GM18507 (cell line): ENCODE results near the gene HEPACAM.
"Not testable (repeated sequence)": the region's sequence is repeated elsewhere in the genome, so short reads cannot be mapped to it uniquely, and the experiment has no call there.

Source experiments
- DNase-seq: peaks from one replicate; pipeline ENCODE4 v3.0.0; 2011; ENCODE audit warnings: low read depth; ENCODE audit not compliant: insufficient read length; ENCODE audit errors: extremely low spot score
- FAIRE-seq: peaks from 2 replicates; lab custom pipeline; 2011; peaks lifted over from hg19 to GRCh38; lab: Jason Lieb, UNC

The HEPACAM gene, protein sequence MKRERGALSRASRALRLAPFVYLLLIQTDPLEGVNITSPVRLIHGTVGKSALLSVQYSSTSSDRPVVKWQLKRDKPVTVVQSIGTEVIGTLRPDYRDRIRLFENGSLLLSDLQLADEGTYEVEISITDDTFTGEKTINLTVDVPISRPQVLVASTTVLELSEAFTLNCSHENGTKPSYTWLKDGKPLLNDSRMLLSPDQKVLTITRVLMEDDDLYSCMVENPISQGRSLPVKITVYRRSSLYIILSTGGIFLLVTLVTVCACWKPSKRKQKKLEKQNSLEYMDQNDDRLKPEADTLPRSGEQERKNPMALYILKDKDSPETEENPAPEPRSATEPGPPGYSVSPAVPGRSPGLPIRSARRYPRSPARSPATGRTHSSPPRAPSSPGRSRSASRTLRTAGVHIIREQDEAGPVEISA

DNA sequence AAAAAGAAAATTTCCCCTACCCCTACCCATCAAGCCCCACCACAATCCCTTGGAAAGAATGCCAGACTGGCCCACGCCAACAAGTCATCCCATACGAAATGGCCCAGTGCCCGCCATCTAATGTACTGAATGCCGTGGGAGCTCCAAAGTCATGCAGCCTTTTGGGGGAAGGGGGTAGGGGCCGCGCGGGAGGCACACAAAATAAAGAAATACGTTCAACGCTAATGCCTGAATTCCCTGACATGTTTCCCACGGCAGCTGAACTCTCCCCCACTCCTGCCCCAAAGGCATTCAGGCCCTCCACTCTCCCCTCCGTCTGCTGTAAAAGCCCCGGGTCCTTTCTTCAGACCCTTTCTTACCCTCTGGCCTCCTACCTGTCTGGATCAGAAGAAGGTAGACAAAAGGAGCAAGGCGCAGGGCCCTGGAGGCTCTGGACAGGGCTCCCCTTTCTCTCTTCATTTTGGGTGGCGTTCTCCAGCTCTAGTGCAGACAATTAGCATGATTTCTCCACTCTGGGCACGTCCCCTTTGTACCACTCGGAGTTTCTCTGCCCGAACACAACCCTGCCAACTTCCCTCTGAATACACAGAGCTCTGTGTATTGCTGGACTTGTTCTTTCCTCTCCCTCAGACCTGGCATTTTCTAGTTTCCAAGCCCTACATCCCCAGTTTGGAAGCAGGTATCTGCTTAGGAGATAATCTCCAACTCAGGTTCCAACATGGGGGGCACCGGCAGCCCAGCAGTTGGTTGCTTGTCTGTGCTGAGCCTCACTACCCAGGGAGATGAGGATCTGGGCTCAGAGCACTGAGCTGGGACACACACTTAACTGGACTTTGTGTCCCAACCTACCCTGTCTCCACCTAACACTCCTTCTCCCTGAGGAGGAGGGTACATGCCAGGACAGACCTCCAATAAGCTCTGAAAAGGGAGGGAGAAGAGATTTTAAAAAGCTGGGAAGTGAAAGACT is at the start of gene HEPACAM:
HEPACAM (minus strand) TSS at position 500 of the 967 bp plus-strand sequence; CDS start at position 459, 41 bp downstream.
- DNase-seq: no peak
- FAIRE-seq: no peak

DNA sequence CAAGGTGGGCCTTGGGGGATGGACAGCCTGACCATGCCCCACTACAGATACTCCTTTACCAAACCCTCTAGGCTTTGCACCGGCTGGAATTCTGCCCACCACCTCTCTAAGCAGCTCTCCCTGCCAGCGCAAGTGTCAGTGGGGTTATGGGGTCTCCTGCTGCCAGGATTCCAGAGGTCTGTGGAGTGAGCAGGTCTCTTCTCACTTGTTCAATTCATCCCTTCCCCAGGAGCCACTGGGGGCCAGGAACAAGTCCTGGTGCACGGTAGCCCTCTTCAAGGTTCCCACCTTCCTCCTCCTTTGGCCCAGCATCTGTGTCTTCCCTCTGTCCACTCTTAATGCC is 48.6 kb upstream of the HEPACAM start:
- FAIRE-seq (no peak), DNase-seq (no peak)

GRCh38 chr11:124983674-124984511 is 48.0 kb upstream of the HEPACAM start:
- FAIRE-seq (no peak), DNase-seq (no peak)

DNA sequence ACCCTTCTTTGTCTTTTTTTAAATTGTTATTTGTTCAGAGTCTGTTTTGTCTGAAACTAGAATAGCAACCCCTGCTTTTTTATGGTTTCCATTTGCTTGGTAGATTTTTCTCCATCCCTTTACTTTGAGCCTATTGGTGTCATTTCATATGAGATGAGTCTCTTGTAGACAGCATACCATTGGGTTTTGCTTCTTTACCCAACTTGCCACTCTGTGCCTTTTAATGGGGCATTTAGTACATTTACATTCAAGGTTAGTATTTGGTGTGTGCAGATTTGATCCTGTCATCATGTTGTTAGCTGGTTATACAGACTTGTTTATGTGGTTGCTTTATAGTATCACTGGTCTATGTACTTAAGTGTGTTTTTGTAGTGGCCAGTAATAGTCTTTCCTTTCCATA is 46.2 kb upstream of the HEPACAM start:
- FAIRE-seq (peak; percentile 29), DNase-seq (no peak)

DNA sequence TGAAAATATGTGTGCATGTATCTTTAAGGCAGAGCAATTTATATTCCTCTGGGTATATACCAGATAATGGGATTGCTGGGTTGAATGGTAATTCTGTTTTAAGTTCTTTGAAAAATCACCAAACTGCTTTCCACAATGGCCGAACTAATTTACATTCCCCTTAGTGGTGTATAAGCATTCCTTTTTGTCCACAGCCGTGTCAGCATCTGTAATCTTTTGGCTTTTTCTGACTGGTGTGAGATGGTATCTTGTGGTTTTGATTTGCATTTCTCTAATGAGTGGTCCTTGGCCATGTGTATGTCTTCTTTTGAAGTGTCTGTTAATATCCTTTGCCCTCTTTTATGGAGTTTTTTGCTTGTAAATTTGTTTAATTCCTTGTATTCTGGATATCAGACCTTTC is 42.5 kb upstream of the HEPACAM start:
- DNase-seq: no peak
- FAIRE-seq: no peak

DNA sequence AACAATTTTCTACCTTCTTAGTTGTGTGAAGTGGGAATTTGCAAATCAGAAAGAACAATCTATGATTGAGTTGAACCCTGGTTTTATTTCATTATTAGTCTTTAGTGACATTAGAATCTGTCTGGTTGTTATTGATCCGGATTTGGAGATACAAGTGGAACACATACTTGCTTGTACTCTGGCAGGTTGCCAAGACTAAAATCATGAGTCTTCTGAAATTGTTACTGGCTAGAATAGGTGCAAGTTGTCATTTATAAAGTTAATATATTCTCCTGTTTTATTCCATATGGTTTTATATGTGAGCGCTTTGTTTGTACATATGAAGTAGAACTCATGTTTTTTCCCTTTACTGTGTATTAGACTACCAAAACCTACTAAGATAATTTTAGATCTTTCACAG is 41.2 kb upstream of the HEPACAM start:
- no peak for DNase-seq
- FAIRE-seq: no peak

GRCh38 chr11:124976531-124976930 is 40.7 kb upstream of the HEPACAM start:
- DNase-seq: no peak
- FAIRE-seq: no peak

GRCh38 chr11:124971810-124972209 is 36.0 kb upstream of the HEPACAM start:
- no peak for FAIRE-seq
- no peak for DNase-seq

GRCh38 chr11:124970925-124971324 is 35.1 kb upstream of the HEPACAM start:
- FAIRE-seq: no peak

DNA sequence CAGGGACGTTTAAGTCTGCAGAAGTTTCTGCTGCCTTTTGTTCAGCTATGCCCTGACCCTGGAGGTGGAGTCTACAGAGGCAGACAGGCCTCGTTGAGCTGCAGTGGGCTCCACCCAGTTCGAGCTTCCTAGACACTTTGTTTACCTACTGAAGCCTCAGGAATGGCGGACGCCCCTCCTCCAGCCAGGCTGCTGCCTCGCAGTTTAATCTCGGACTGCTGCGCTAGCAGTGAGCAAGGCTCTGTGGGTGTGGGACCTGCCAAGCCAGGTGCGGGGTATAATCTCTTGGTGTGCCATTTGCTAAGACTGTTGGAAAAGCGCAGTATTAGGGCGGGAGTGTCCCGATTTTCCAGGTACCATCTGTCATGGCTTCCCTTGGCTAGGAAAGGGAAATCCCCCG is 32.4 kb upstream of the HEPACAM start:
- not testable (repeated sequence) for FAIRE-seq

More at GRCh38 chr11:124970925-124971324, 35.1 kb upstream of the HEPACAM start:
- no peak for DNase-seq

DNA sequence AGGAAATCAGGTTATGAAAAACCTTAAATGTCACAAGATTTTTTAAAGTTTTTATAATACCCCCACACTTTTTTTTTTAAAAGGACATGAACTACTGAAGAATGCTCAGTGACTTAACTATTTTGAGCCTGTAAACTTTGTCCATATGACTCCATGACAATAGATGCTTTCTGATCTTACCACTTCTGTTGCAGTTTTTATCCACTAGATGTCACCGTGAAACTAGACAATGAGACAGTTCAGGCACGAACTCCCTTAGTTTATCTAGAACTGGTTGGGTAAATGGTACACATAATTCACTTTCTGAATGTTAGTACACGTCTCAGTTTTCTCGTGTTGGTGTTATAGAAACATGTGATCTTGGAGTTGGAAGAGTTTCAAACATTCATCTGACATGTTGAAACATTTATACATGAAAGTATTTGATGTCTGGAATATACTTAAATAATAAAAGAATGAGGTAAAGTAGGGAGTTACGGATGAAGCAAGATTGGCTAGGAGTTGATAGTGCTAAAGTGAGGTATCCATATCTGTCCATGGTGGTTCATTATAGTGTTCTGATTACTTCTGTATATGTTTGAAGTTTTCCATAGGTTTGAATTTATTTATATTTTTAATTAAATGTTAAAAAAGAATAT is 26.2 kb upstream of the HEPACAM start:
- peak; percentile 93 for FAIRE-seq
- peak; percentile 48 for DNase-seq

More for the DNA sequence above, 32.4 kb upstream of the HEPACAM start:
- not testable (repeated sequence) for DNase-seq

DNA sequence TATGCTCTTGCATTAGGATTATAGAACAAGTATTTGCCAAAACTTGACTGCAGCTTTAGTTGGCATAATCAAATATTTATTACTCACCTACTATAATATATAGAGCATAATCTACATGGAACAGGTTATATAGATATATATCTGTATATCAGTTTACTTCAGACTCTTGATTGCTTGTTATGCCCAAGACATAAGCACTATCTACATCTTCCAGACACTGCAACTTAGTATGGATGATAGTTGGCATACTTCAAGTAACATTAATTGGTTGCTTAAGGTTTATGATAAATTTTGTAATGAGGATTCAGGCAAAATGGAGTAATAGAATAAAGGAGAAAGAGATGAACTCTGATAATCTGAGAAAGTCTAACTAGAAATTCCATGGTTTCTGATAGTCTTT is 19.2 kb upstream of the HEPACAM start:
- no peak for FAIRE-seq

DNA sequence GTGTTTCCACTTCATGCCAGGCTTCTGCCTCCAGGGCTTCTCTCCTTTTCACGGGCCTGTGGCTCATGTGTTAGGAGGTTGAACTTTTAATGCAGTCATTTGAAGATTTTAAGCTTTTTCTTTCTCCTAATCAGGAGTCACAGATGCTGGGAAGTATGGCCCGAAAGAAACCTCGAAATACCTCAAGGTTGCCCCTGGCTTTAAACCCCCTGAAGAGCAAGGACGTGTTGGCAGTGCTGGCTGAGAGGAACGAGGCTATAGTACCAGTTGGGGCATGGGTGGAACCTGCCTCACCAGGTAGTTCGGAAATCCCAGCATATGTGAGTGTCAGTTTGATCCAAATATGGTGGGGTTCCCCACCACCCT is 18.7 kb upstream of the HEPACAM start:
- DNase-seq: no peak
- FAIRE-seq: no peak

More for the DNA sequence above, 19.2 kb upstream of the HEPACAM start:
- DNase-seq: no peak

GRCh38 chr11:124953753-124954589 is 18.1 kb upstream of the HEPACAM start, which contains the start of gene CCDC15:
TSS of gene CCDC15 (plus strand) at chr11:124954202. CDS start at chr11:124954733, 531 bp downstream.
- peak; percentile 99 for FAIRE-seq
- DNase-seq: peak; percentile 86

DNA sequence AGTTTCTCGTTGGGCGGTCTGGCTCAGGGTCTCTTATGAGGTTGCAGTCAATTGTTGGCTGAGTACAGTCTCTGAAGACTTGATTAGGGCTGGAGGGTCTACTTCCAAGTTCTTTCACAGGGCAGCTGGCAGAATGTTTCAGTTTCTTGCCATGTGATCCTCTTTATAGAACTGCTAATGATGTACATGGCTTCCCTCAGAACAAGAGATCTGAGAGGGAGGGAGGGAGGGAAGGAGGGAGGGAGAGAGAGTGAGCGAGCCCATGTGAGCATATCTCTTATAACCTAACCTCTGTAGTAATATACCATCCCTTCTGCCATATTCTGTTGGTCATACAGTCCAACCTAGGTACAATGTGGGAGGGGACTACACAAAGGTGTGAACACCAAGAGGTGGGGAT is 15.5 kb upstream of the HEPACAM start:
- DNase-seq: no peak
- no peak for FAIRE-seq

GRCh38 chr11:124950601-124951330 is 14.9 kb upstream of the HEPACAM start:
- FAIRE-seq (no peak), DNase-seq (no peak)

GRCh38 chr11:124946735-124947141 is 10.9 kb upstream of the HEPACAM start:
- DNase-seq: no peak
- no peak for FAIRE-seq
